Measurements from ENCODE around the gene ADAMTS2. TPM values are rescaled to one million over a fixed set of nuclear protein-coding genes. Genes with fewer than 3 reads are reported as not detected.

ADAMTS2 gene
- polyA plus RNA-seq, 6 donors from 2014 or later = not detected

GRCh38 chr5:179153341-179153901 lies 191.8 kb downstream of the ADAMTS2 start:
- DNase-seq (no peak), ATAC-seq (ENCODE audit: low read depth in 2 of 2) (no peak)
- Mint-ChIP-seq H3K27me3 (peaks cover 0 to 6% (median 0%) of the 10 kb centered on the region in 3 donors), H3K27ac (no peak overlapping the region), H3K9me3 (no peaks in the 10 kb centered on the region), H3K4me1 (no peaks in the 10 kb centered on the region), H3K36me3 (no peaks in the 10 kb centered on the region), H3K4me3 (no peak overlapping the region)

GRCh38 chr5:179152941-179153340 lies 192.3 kb downstream of the ADAMTS2 start:
- no peak for DNase-seq

DNA sequence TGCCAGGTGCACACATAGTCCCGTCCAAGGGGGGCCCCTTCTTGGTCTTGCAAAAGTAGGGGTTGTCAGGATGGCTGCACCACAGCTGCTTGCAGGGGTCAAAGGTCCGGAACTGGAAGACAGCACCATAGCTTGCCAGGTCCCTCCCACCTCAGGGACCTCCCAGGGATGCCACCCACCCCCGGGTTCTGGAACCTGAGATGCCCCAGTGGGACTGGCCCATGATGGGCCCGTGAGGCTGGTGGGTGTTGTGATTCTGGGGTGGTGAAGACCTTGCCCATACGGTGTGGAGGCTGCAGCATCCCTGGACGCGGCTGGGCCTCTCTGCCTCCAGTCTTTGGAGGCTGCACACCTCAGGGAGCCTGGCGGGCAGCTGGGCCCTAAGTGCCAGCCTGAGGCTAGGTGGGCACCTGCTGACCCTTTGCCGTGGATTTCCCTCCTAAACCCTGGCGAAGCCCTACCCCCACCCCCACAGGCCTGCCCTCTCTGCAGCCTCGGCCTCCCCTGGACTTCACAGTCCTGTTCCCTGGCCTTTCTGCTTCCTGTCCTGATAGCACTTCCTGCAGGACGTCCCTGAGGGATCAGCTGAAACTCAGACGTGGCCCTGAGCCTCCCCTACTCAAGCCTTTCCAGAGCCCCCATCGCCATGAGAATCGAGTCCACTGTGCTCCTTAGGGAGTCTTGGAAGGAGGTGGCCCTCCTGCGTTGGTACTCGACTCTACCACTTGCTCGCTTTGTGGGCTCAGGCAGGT lies 192.9 kb downstream of the ADAMTS2 start:
- ATAC-seq (ENCODE audit: low read depth in 2 of 2) (no peak), DNase-seq (no peak)
- Mint-ChIP-seq H3K4me1 (no peaks in the 10 kb centered on the region), H3K27me3 (no peaks in the 10 kb centered on the region), H3K27ac (no peak overlapping the region), H3K9me3 (no peaks in the 10 kb centered on the region), H3K4me3 (no peak overlapping the region), H3K36me3 (no peaks in the 10 kb centered on the region)

More at GRCh38 chr5:179152941-179153340, 192.3 kb downstream of the ADAMTS2 start:
- peaks cover 0 to under 1% (median 0%) of the 10 kb centered on the region in 3 donors for H3K27me3 Mint-ChIP-seq
- no peaks in the 10 kb centered on the region for H3K4me1 Mint-ChIP-seq
- H3K9me3 Mint-ChIP-seq = no peaks in the 10 kb centered on the region
- H3K27ac Mint-ChIP-seq = no peak overlapping the region
- no peaks in the 10 kb centered on the region for H3K36me3 Mint-ChIP-seq
- ATAC-seq (ENCODE audit: low read depth in 2 of 2) = no peak
- H3K4me3 Mint-ChIP-seq = no peak overlapping the region

GRCh38 chr5:179151286-179152118 lies 193.8 kb downstream of the ADAMTS2 start:
- Mint-ChIP-seq H3K4me3 (no peak overlapping the region), H3K27me3 (no peaks in the 10 kb centered on the region), H3K36me3 (no peaks in the 10 kb centered on the region), H3K27ac (no peak overlapping the region), H3K9me3 (no peaks in the 10 kb centered on the region), H3K4me1 (no peaks in the 10 kb centered on the region)
- no peak for ATAC-seq (ENCODE audit: low read depth in 2 of 2)
- no peak for DNase-seq

GRCh38 chr5:179150011-179150410 lies 195.2 kb downstream of the ADAMTS2 start:
- Mint-ChIP-seq H3K36me3 (no peaks in the 10 kb centered on the region), H3K9me3 (no peaks in the 10 kb centered on the region), H3K4me1 (no peaks in the 10 kb centered on the region), H3K4me3 (no peak overlapping the region), H3K27me3 (no peaks in the 10 kb centered on the region), H3K27ac (no peak overlapping the region)
- ATAC-seq (ENCODE audit: low read depth in 2 of 2) (no peak), DNase-seq (no peak)

DNA sequence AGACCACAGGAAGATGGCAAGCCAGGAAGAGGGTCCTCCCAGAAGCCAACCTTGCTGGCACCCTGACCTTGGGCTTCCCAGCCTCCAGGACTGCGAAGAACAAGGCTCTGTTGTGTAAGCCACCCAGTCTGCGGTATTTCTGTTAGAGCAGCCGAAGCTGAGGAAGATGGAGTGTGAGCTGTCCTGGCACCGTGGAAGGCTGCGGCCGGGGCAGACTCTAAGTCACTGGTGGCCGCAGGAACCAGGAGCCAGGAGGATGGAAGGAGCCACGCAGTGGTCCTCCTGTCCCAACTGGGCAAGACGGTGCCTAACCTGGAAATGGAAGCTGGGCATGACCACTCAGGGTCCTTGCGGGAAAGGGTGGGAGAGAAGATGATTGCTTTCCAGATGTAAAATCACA lies 196.0 kb downstream of the ADAMTS2 start:
- no peak for DNase-seq
- no peaks in the 10 kb centered on the region for H3K4me1 Mint-ChIP-seq
- H3K36me3 Mint-ChIP-seq = no peaks in the 10 kb centered on the region
- no peaks in the 10 kb centered on the region for H3K27me3 Mint-ChIP-seq
- no peak overlapping the region for H3K27ac Mint-ChIP-seq
- H3K9me3 Mint-ChIP-seq = no peaks in the 10 kb centered on the region
- no peak overlapping the region for H3K4me3 Mint-ChIP-seq
- ATAC-seq (ENCODE audit: low read depth in 2 of 2) = no peak

DNA sequence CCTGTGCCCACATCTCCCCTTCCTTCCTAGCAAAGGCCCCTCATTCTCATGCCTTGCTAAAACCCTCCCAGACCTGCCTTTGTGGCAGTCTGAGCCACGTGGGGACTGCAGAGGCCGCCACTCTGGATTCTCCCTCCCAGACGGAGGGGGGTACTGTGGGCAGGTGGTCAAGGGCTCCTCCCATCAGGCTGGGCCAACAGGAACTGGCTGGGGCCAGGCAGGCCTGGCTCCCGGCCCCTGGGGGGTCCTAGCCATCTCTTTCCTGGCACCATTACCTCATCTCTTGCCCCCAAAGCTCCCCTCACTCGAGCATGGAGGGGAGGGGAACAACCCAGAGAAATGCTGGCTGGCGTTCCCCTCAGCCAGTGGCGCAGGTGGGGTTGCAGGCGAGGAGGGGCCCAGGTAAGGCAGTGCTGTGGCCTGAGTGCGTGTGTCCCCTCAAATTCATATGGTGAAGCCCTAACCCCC lies 196.5 kb downstream of the ADAMTS2 start:
- no peak overlapping the region for H3K4me3 Mint-ChIP-seq

GRCh38 chr5:179147991-179148702 lies 197.1 kb downstream of the ADAMTS2 start:
- H3K9me3 Mint-ChIP-seq = no peaks in the 10 kb centered on the region
- ATAC-seq (ENCODE audit: low read depth in 2 of 2) (no peak), DNase-seq (no peak)
- peak overlapping the region in 1 of 6 donors; percentile 28 for H3K27ac Mint-ChIP-seq
- no peak overlapping the region for H3K4me3 Mint-ChIP-seq
- H3K36me3 Mint-ChIP-seq = no peaks in the 10 kb centered on the region
- H3K4me1 Mint-ChIP-seq = no peaks in the 10 kb centered on the region
- no peaks in the 10 kb centered on the region for H3K27me3 Mint-ChIP-seq

More for the DNA sequence above, 196.5 kb downstream of the ADAMTS2 start:
- H3K9me3 Mint-ChIP-seq = no peaks in the 10 kb centered on the region
- DNase-seq (no peak), ATAC-seq (ENCODE audit: low read depth in 2 of 2) (no peak)
- H3K27ac Mint-ChIP-seq = no peak overlapping the region
- H3K4me1 Mint-ChIP-seq = no peaks in the 10 kb centered on the region
- no peaks in the 10 kb centered on the region for H3K27me3 Mint-ChIP-seq
- no peaks in the 10 kb centered on the region for H3K36me3 Mint-ChIP-seq

- no peaks in the 10 kb centered on the region for H3K27me3 Mint-ChIP-seq
- H3K36me3 Mint-ChIP-seq = no peaks in the 10 kb centered on the region
- H3K4me1 Mint-ChIP-seq = peaks cover 4 to 12% (median 7%) of the 10 kb centered on the region in 3 donors
- DNase-seq (no peak), ATAC-seq (ENCODE audit: low read depth in 2 of 2) (no peak)
- H3K9me3 Mint-ChIP-seq = peaks cover 0 to 2% (median 0%) of the 10 kb centered on the region in 7 donors
- H3K27ac Mint-ChIP-seq = no peak overlapping the region
- no peak overlapping the region for H3K4me3 Mint-ChIP-seq
Measured at GRCh38 chr5:179146277-179146676, 199.0 kb downstream of the ADAMTS2 start.

DNA sequence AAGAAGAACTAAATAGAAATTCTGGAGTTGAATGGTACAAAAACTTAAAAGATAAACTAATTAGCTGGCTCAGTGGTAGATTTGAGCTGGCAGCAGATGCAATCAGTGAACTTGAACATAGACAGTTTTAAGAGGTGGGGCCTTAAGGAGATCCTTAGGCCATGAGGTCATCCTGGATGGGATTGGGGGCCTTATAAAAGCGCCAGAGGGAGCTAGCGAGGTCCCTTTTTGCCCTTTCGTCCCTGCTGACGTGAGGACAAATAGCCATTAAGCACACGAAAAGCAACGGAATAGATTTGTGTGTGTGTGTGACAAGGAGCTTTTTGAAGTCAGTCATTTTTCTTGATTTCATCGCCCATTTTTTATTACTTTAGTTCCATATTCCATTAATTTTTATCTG lies 201.8 kb downstream of the ADAMTS2 start:
- Mint-ChIP-seq H3K4me1 (peaks cover 4 to 12% (median 7%) of the 10 kb centered on the region in 3 donors), H3K27ac (no peak overlapping the region), H3K9me3 (peaks cover 0 to 2% (median 0%) of the 10 kb centered on the region in 7 donors), H3K27me3 (no peaks in the 10 kb centered on the region), H3K36me3 (no peaks in the 10 kb centered on the region), H3K4me3 (no peak overlapping the region)
- no peak for DNase-seq
- no peak for ATAC-seq (ENCODE audit: low read depth in 2 of 2)

DNA sequence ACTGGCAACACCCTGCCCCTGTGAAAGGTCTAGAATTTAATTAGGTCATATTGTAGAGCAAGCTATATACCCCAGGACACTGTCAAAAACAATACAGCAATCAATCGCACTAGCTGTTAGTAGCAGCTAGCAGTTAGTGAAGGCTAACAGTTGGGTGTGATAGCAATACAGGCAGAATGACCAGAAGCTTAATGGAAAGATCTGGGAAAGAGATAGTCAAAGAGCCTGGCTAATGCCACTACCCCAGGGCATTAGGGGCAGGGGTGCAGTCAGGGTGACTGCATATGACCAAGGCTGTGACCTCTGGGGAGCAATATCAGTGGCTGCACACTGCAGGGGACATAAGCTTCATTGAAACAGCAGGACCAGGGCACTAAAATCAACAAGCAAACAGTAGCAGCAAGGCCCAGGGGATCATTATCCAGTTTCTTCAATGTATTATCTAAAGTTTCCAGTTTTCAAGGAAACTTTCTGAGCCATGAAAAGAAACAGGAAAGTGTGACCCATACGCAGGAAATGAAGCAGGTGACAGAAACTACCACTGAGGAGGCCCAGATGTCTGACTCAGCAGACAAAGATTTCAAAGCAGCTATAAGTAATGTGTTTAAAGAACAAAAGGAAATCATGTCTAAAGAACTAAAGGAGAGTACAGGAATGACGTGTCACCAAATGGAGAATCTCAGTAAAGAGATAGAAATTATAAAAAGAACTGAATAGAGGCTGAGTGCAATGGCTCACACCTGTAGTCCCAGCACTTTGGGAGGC lies 202.6 kb downstream of the ADAMTS2 start:
- ATAC-seq (ENCODE audit: low read depth in 2 of 2) (no peak), DNase-seq (no peak)
- H3K36me3 Mint-ChIP-seq = no peaks in the 10 kb centered on the region
- no peaks in the 10 kb centered on the region for H3K27me3 Mint-ChIP-seq
- H3K9me3 Mint-ChIP-seq = peaks cover 0 to 2% (median 0%) of the 10 kb centered on the region in 7 donors
- H3K4me1 Mint-ChIP-seq = peaks cover 4 to 12% (median 7%) of the 10 kb centered on the region in 3 donors
- H3K4me3 Mint-ChIP-seq = no peak overlapping the region
- H3K27ac Mint-ChIP-seq = no peak overlapping the region

DNA sequence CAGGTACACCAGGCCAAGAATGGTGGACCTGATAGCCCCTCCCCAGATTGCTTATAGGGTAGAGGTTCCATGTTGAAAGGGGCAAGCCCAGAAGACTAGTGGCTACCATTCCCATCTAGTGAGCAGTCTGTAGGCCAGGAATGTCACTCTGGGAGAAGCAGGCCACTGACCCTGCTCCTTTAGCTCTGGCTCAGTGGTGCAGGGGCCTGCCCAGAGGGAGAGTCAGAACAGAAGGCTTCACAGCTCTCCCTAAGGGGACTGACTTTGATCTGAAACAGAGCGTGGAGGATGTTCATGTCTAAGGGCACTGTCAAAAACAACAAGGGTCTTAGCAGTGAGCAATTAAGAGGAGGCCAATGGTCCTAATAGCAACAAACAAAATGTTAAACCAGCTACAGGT lies 203.4 kb downstream of the ADAMTS2 start:
- Mint-ChIP-seq H3K36me3 (no peaks in the 10 kb centered on the region), H3K4me1 (peaks cover 4 to 12% (median 7%) of the 10 kb centered on the region in 3 donors), H3K27me3 (no peaks in the 10 kb centered on the region), H3K4me3 (peak overlapping the region in 1 of 8 donors; percentile 55), H3K27ac (no peak overlapping the region), H3K9me3 (peaks cover 0 to 2% (median 0%) of the 10 kb centered on the region in 7 donors)
- ATAC-seq (ENCODE audit: low read depth in 2 of 2) = no peak
- no peak for DNase-seq

Data from naive B cell (primary cell).